ENCODE measurements around the gene GRM2.

- TF ChIP-seq CTCF (IDR thresholded peaks at IDR 0.05) (no peak), POLR2A (IDR thresholded peaks at IDR 0.05) (no peak)
Measured at GRCh38 chr3:51687431-51688205, 19.2 kb upstream of the GRM2 start.

Data from adrenal gland (tissue), 5 donors.